GM12878 (cell line): ENCODE measurements around the gene NLGN1.

ENCODE experiments used
- CBX3 ChIP-seq: fragments of 200-600 bp; sonication (generic); IDR thresholded peaks from 2 replicates; pipeline ENCODE4 v1.6.1; 2016; ENCODE audit warnings: low read depth, borderline replicate concordance
- EGR1 ChIP-seq, 2 experiments: IDR thresholded peaks; 1 replicate in 1 of 2; 2 replicates in 1 of 2; pipeline ENCODE4 v1.6.1; 2011 to 2012; ENCODE audit warnings: low read depth in 2 of 2, low read length in 2 of 2, borderline replicate concordance in 1 of 2, mild to moderate bottlenecking in 1 of 2, moderate library complexity in 1 of 2
- HDAC6 ChIP-seq: fragments of 200-600 bp; sonication (generic); IDR thresholded peaks from one replicate; pipeline ENCODE4 v1.8.0; 2017; ENCODE audit warnings: antibody characterized with exemption; ENCODE audit not compliant: unreplicated experiment
- MXI1 ChIP-seq: fragments of 150-350 bp; IDR thresholded peaks from 2 replicates; pipeline ENCODE4 v1.6.1; 2011; ENCODE audit warnings: low read depth, mild to moderate bottlenecking, inconsistent platforms, low read length, improper control_type of control experiment
- POLR2A ChIP-seq: IDR thresholded peaks from 2 replicates; pipeline ENCODE4 v1.6.1; 2011; ENCODE audit warnings: low read depth, mild to moderate bottlenecking, low read length
- POLR2AphosphoS2 ChIP-seq: IDR thresholded peaks from 2 replicates; pipeline ENCODE4 v1.6.1; 2011; ENCODE audit warnings: low read depth, mild to moderate bottlenecking, low read length, improper control_type of control experiment, moderate library complexity
- RAD21 ChIP-seq: IDR thresholded peaks from 2 replicates; pipeline ENCODE4 v1.6.1; 2011; ENCODE audit warnings: mild to moderate bottlenecking, low read depth, low read length, moderate library complexity; ENCODE audit not compliant: insufficient read depth
- SREBF1 ChIP-seq: IDR thresholded peaks from 2 replicates; pipeline ENCODE4 v1.6.1; 2012; ENCODE audit warnings: mild to moderate bottlenecking, low read length
- SUZ12 ChIP-seq: fragments of 200-600 bp; sonication (generic); IDR thresholded peaks from one replicate; pipeline ENCODE4 v1.6.1; 2018; ENCODE audit warnings: antibody characterized with exemption, mild to moderate bottlenecking; ENCODE audit not compliant: unreplicated experiment
- TAF1 ChIP-seq: IDR thresholded peaks from 2 replicates; pipeline ENCODE4 v1.6.1; 2011; ENCODE audit warnings: mild to moderate bottlenecking, low read depth, low read length, borderline replicate concordance
- TF ChIP-seq, protein P1 (sequence below): fragments of 450-650 bp; conservative IDR thresholded peaks from 2 replicates; pipeline ENCODE4 v1.6.1; 2017; ENCODE audit warnings: mild to moderate bottlenecking, moderate library complexity
- TF ChIP-seq, protein P2 (sequence below), 3 experiments: IDR thresholded peaks in 2 of 3; conservative IDR thresholded peaks in 1 of 3; 2 replicates each; pipeline ENCODE4 v1.5.1; 2011; ENCODE audit warnings: low read depth in 3 of 3, low read length in 3 of 3, mild to moderate bottlenecking in 3 of 3, control low read depth in 2 of 3, moderate library complexity in 2 of 3, inconsistent platforms in 1 of 3, mixed read lengths in 1 of 3; ENCODE audit not compliant: control insufficient read depth in 2 of 3, insufficient read depth in 1 of 3; ENCODE audit errors: extremely low read depth in 1 of 3

DNA sequence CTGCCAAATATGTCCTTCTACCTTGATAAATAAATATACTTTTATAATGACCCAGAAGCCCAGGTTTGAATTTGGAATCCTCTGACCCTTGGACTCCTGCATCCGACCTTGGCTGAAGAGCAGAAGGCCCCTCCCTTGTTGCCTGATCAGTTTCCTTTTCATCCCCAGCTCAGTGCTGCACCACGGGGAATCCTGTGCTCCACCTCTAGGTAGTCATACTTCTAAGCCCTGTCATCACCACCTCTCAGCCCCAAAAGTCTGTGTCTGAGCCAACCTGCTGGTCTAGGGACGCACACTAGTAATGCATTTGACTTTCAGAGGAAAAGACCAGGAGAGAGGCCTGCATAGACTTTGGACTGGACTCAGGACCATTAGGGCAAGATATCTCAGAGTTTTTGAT, 310.6 kb downstream of the NLGN1 start:
- no peak for TF ChIP-seq POLR2A
- TF ChIP-seq, protein P1, sequence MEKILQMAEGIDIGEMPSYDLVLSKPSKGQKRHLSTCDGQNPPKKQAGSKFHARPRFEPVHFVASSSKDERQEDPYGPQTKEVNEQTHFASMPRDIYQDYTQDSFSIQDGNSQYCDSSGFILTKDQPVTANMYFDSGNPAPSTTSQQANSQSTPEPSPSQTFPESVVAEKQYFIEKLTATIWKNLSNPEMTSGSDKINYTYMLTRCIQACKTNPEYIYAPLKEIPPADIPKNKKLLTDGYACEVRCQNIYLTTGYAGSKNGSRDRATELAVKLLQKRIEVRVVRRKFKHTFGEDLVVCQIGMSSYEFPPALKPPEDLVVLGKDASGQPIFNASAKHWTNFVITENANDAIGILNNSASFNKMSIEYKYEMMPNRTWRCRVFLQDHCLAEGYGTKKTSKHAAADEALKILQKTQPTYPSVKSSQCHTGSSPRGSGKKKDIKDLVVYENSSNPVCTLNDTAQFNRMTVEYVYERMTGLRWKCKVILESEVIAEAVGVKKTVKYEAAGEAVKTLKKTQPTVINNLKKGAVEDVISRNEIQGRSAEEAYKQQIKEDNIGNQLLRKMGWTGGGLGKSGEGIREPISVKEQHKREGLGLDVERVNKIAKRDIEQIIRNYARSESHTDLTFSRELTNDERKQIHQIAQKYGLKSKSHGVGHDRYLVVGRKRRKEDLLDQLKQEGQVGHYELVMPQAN = no peak
- no peak for TF ChIP-seq SUZ12
- TF ChIP-seq, protein P2, sequence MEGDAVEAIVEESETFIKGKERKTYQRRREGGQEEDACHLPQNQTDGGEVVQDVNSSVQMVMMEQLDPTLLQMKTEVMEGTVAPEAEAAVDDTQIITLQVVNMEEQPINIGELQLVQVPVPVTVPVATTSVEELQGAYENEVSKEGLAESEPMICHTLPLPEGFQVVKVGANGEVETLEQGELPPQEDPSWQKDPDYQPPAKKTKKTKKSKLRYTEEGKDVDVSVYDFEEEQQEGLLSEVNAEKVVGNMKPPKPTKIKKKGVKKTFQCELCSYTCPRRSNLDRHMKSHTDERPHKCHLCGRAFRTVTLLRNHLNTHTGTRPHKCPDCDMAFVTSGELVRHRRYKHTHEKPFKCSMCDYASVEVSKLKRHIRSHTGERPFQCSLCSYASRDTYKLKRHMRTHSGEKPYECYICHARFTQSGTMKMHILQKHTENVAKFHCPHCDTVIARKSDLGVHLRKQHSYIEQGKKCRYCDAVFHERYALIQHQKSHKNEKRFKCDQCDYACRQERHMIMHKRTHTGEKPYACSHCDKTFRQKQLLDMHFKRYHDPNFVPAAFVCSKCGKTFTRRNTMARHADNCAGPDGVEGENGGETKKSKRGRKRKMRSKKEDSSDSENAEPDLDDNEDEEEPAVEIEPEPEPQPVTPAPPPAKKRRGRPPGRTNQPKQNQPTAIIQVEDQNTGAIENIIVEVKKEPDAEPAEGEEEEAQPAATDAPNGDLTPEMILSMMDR (IDR thresholded peaks at IDR 0.05 in 2 of 3, conservative IDR thresholded peaks at IDR 0.05 in 1 of 3; ENCODE audit: control insufficient read depth in 2 of 3, extremely low read depth in 1 of 3, insufficient read depth in 1 of 3, low read depth in 3 of 3, low read length in 3 of 3) = no peak
- TF ChIP-seq EGR1 (IDR thresholded peaks at IDR 0.05; ENCODE audit: borderline replicate concordance in 1 of 2, low read depth in 2 of 2, low read length in 2 of 2) = no peak
- TF ChIP-seq RAD21 = no peak
- TF ChIP-seq POLR2AphosphoS2 = no peak
- TF ChIP-seq CBX3 = no peak
- no peak for TF ChIP-seq SREBF1
- TF ChIP-seq MXI1 = no peak
- TF ChIP-seq TAF1 = no peak
- TF ChIP-seq HDAC6 = no peak
